Measurements from ENCODE around the gene KREMEN2. TPM values are rescaled to one million over a fixed set of nuclear protein-coding genes. Genes with fewer than 3 reads are reported as not detected.
A peak's percentile ranks its signal among the peaks of the same experiment; 100 is the strongest.

KREMEN2 gene
- total and polyA plus RNA-seq, 9 of the 15 experiments (the other 6 are each of a cell fraction or from before 2014, with no cell fraction given), result 0.04 to 7.7 (median 1.5) TPM; not detected in 1

GRCh38 chr16:3004781-3005284, 40.8 kb downstream of the KREMEN2 start (continued):
- TF ChIP-seq CUX1 (CRISPR knock-in tag; IDR thresholded peaks at IDR 0.05), result no peak
- peak; percentile 93 for TF ChIP-seq HMBOX1 (IDR thresholded peaks at IDR 0.05)
- TF ChIP-seq BCOR (IDR thresholded peaks at IDR 0.05), result no peak; the same call in 1 of the 2 replicates
- no peak for TF ChIP-seq MXI1 (IDR thresholded peaks at IDR 0.05; ENCODE audit: low read depth, low read length)
- no peak for TF ChIP-seq ATF6 (CRISPR knock-in tag; IDR thresholded peaks at IDR 0.05)
- no peak for TF ChIP-seq ZNF165 (CRISPR knock-in tag; IDR thresholded peaks at IDR 0.05; ENCODE audit: borderline replicate concordance)
- no peak for TF ChIP-seq DLX4 (CRISPR knock-in tag; IDR thresholded peaks at IDR 0.05)
- TF ChIP-seq XRCC3 (IDR thresholded peaks at IDR 0.05), result no peak
- TF ChIP-seq SMARCB1 (IDR thresholded peaks at IDR 0.05; ENCODE audit: insufficient read length, low read depth), result no peak
- TF ChIP-seq ATF4 (CRISPR knock-in tag; IDR thresholded peaks at IDR 0.05), result no peak
- no peak for TF ChIP-seq CREB3L1 (IDR thresholded peaks at IDR 0.05; ENCODE audit: borderline replicate concordance, low read depth)
- no peak for TF ChIP-seq MTF1 (CRISPR knock-in tag; IDR thresholded peaks at IDR 0.05; ENCODE audit: borderline replicate concordance)
- TF ChIP-seq SMARCE1 (IDR thresholded peaks at IDR 0.05), result peak; percentile 61
- no peak for TF ChIP-seq STAT5B (CRISPR knock-in tag; IDR thresholded peaks at IDR 0.05)
- no peak for TF ChIP-seq BRF1 (IDR thresholded peaks at IDR 0.05; ENCODE audit: borderline replicate concordance, extremely low read depth, insufficient read length)
- peak; percentile 69; the same call in 1 of the 2 replicates for TF ChIP-seq SNIP1 (IDR thresholded peaks at IDR 0.05; ENCODE audit: low read depth)
- no peak for TF ChIP-seq CCNT2 (IDR thresholded peaks at IDR 0.05; ENCODE audit: borderline replicate concordance, extremely low read depth, insufficient read length, low read depth, low read length)

Data from K562 (cell line).